CD14-positive monocyte (primary cell): ENCODE data around the gene BCAN. TPM values are rescaled to one million over a fixed set of nuclear protein-coding genes. Genes with fewer than 3 reads are reported as not detected.
A peak's percentile ranks its signal among the peaks of the same experiment; 100 is the strongest.

Experiments used
- DNase-seq, 3 donors: peaks; one replicate each; pipeline ENCODE4 v3.0.0-alpha.2; 2011 to 2022
- H2AFZ ChIP-seq: 2 replicates; pipeline ENCODE4 v1.6.0; 2012; ENCODE audit warnings: mild to moderate bottlenecking, low read depth, low read length, inconsistent platforms; ENCODE audit not compliant: insufficient read depth, poor library complexity, severe bottlenecking
- H3K27ac ChIP-seq, 2 donors: 1 replicate in 1 of 2; 2 replicates in 1 of 2; pipeline ENCODE4 v1.5.1; 2012 to 2013; ENCODE audit warnings: low read length in 2 of 2, control low read depth in 1 of 2, inconsistent platforms in 1 of 2, low read depth in 1 of 2, mild to moderate bottlenecking in 1 of 2
- H3K27me3 ChIP-seq, 2 donors: one replicate each; pipeline versions ENCODE4 v1.6.0 to v1.6.1; 2011 to 2013; ENCODE audit warnings: low read length in 2 of 2; ENCODE audit not compliant: control insufficient read depth in 2 of 2, insufficient read depth in 2 of 2
- H3K36me3 ChIP-seq, 2 donors: replicated peaks in 1 of 2; 1 replicate in 1 of 2; 2 replicates in 1 of 2; pipeline versions ENCODE4 v1.5.1 to v1.6.1; 2012 to 2013; ENCODE audit warnings: low read length in 2 of 2, control low read depth in 1 of 2, inconsistent platforms in 1 of 2, mild to moderate bottlenecking in 1 of 2; ENCODE audit not compliant: insufficient read depth in 2 of 2, control insufficient read depth in 1 of 2
- H3K4me1 ChIP-seq, 2 donors: 1 replicate in 1 of 2; 2 replicates in 1 of 2; pipeline versions ENCODE4 v1.5.1 to v1.6.1; 2012 to 2013; ENCODE audit warnings: low read length in 2 of 2, control low read depth in 1 of 2, inconsistent platforms in 1 of 2, mild to moderate bottlenecking in 1 of 2, moderate library complexity in 1 of 2; ENCODE audit not compliant: insufficient read depth in 2 of 2, control insufficient read depth in 1 of 2
- H3K4me2 ChIP-seq: replicated peaks from 2 replicates; pipeline ENCODE3; 2012; ENCODE audit warnings: low read length, moderate library complexity, mild to moderate bottlenecking; ENCODE audit not compliant: poor library complexity, severe bottlenecking; ENCODE audit errors: extremely low read depth
- H3K4me3 ChIP-seq, 3 experiments: fragments of 200-600 bp in 1 of 3; sonication (generic) in 1 of 3; replicated peaks in 1 of 3; 1 replicate in 2 of 3; 2 replicates in 1 of 3; pipeline ENCODE4 v1.5.1; 2011 to 2013; ENCODE audit warnings: low read length in 3 of 3, mild to moderate bottlenecking in 3 of 3, control low read depth in 2 of 3, low read depth in 2 of 3, inconsistent platforms in 1 of 3, moderate library complexity in 1 of 3
- H3K79me2 ChIP-seq: 2 replicates; pipeline ENCODE4 v1.6.0; 2012; ENCODE audit warnings: mild to moderate bottlenecking, control low read depth, inconsistent platforms, low read length, moderate library complexity; ENCODE audit not compliant: insufficient read depth
- H3K9ac ChIP-seq: 2 replicates; pipeline ENCODE4 v1.6.0; 2017; ENCODE audit warnings: low read length, mild to moderate bottlenecking; ENCODE audit not compliant: insufficient read depth, poor library complexity, severe bottlenecking
- H3K9me3 ChIP-seq, 2 donors: replicated peaks in 1 of 2; 1 replicate in 1 of 2; 2 replicates in 1 of 2; pipeline versions ENCODE4 v1.5.1 to v1.6.1; 2012 to 2013; ENCODE audit warnings: low read length in 2 of 2, control low read depth in 1 of 2; ENCODE audit not compliant: control insufficient read depth in 1 of 2, insufficient read depth in 1 of 2
- H4K20me1 ChIP-seq: 2 replicates; pipeline ENCODE4 v1.6.0; 2012; ENCODE audit warnings: mild to moderate bottlenecking, low read length, control low read depth, moderate library complexity; ENCODE audit not compliant: insufficient read depth
- H3K27ac Mint-ChIP-seq, 7 donors: one replicate each; pipeline ENCODE4 v1.8.0; 2020; ENCODE audit warnings: mild to moderate bottlenecking in 7 of 7, mixed read lengths in 7 of 7, moderate library complexity in 6 of 7, inconsistent platforms in 2 of 7
- H3K27me3 Mint-ChIP-seq, 3 donors: one replicate each; pipeline ENCODE4 v1.8.0; 2021 to 2022; ENCODE audit warnings: low read depth in 3 of 3, mild to moderate bottlenecking in 3 of 3, mixed read lengths in 3 of 3, moderate library complexity in 3 of 3, inconsistent platforms in 1 of 3
- H3K36me3 Mint-ChIP-seq, 2 donors: one replicate each; pipeline ENCODE4 v1.8.0; 2020; ENCODE audit warnings: mixed read lengths in 2 of 2, inconsistent platforms in 1 of 2, mild to moderate bottlenecking in 1 of 2
- H3K4me1 Mint-ChIP-seq: one replicate; pipeline ENCODE4 v1.8.0; 2020; ENCODE audit warnings: mild to moderate bottlenecking, mixed read lengths
- H3K4me3 Mint-ChIP-seq, 2 donors: one replicate each; pipeline ENCODE4 v1.8.0; 2020; ENCODE audit warnings: mild to moderate bottlenecking in 2 of 2, mixed read lengths in 2 of 2, moderate library complexity in 1 of 2
- H3K9me3 Mint-ChIP-seq, 7 donors: one replicate each; pipeline ENCODE4 v1.8.0; 2020 to 2022; ENCODE audit warnings: mixed read lengths in 7 of 7, mild to moderate bottlenecking in 6 of 7, moderate library complexity in 6 of 7, inconsistent platforms in 2 of 7
- CTCF ChIP-seq: fragments of 200-600 bp; IDR thresholded peaks from one replicate; pipeline ENCODE4 v1.8.0; 2022; ENCODE audit warnings: antibody characterized with exemption, mild to moderate bottlenecking
- WGBS: methylation state at CpG from one replicate; pipeline ENCODE4 v1.1.5; 2013; ENCODE audit warnings: missing lambda C conversion rate; ENCODE audit not compliant: insufficient coverage; 5-methylcytosine and 5-hydroxymethylcytosine counted together
- intact Hi-C, 2 donors: fragments of 100-400 bp; cut with micrococcal nuclease; formaldehyde crosslinking; loops; one replicate each; pipeline versions ENCODE4 v1.15.0 to v1.15.1; 2023
- polyA plus RNA-seq, 3 donors: library from polyadenylated mRNA; depleted of rRNA in 1 of 3; unstranded in 2 of 3; stranded (reverse) in 1 of 3; fragments of 300-500 nt in 2 of 3; fragments of >200 nt in 1 of 3; fragmentation: Illumina TruSeq in 2 of 3; gene quantifications; 1 replicate in 2 of 3; 2 replicates in 1 of 3; pipeline ENCODE4 v1.2.3, GENCODE V29; 2012 to 2021

BCAN gene
- polyA plus RNA-seq, 3 donors = not detected

- intact Hi-C loops = no loop called here
- no peak overlapping the region for H3K27ac Mint-ChIP-seq
- Histone ChIP-seq H3K27ac (no peak overlapping the region), H3K4me3 (no peak overlapping the region), H3K9me3 (peaks cover 0 to 12% of the 10 kb centered on the region in 2 donors), H2AFZ (no peak overlapping the region), H3K4me1 (peaks cover 0 to 4% of the 10 kb centered on the region in 2 donors), H3K79me2 (no peaks in the 10 kb centered on the region), H3K4me2 (no peak overlapping the region), H3K27me3 (peaks cover 26 to 76% of the 10 kb centered on the region in 2 donors), H3K9ac (no peak overlapping the region), H3K36me3 (no peaks in the 10 kb centered on the region), H4K20me1 (no peaks in the 10 kb centered on the region)
- peak overlapping the region in 1 of 2 donors; percentile 67 for H3K4me3 Mint-ChIP-seq
- peaks cover 3 to 4% of the 10 kb centered on the region in 2 donors for H3K36me3 Mint-ChIP-seq
- no peak for TF ChIP-seq CTCF
- H3K4me1 Mint-ChIP-seq = peaks cover 6% of the 10 kb centered on the region
- DNase-seq = no peak
- peaks cover 76 to 84% (median 81%) of the 10 kb centered on the region in 3 donors for H3K27me3 Mint-ChIP-seq
- H3K9me3 Mint-ChIP-seq = peaks cover 0 to 6% (median 2%) of the 10 kb centered on the region in 7 donors
- 80% methylated on average over 9 of the region's 10 CpGs for WGBS
Measured at GRCh38 chr1:156647351-156647750, 5.4 kb downstream of the BCAN start.

- Mint-ChIP-seq H3K4me1 (peaks cover 4% of the 10 kb centered on the region), H3K27me3 (peaks cover 71 to 84% (median 73%) of the 10 kb centered on the region in 3 donors), H3K27ac (no peak overlapping the region), H3K9me3 (peaks cover 0 to 5% (median 0%) of the 10 kb centered on the region in 7 donors), H3K4me3 (peak overlapping the region; percentile 21 to 37), H3K36me3 (no peaks in the 10 kb centered on the region)
- Histone ChIP-seq H3K4me2 (no peak overlapping the region), H2AFZ (no peak overlapping the region), H3K4me3 (no peak overlapping the region), H3K27ac (no peak overlapping the region), H3K4me1 (peaks cover 0 to 4% of the 10 kb centered on the region in 2 donors), H3K36me3 (no peaks in the 10 kb centered on the region), H3K27me3 (peaks cover 16 to 67% of the 10 kb centered on the region in 2 donors), H3K9me3 (peaks cover 0 to under 1% of the 10 kb centered on the region in 2 donors), H4K20me1 (no peaks in the 10 kb centered on the region), H3K79me2 (no peaks in the 10 kb centered on the region), H3K9ac (no peak overlapping the region)
- 76% methylated on average over 10 of the region's 10 CpGs for WGBS
- no peak for DNase-seq
- TF ChIP-seq CTCF = no peak
- intact Hi-C loops = no loop called here
Measured at GRCh38 chr1:156648496-156648895, 6.6 kb downstream of the BCAN start.
